IMR-90 (cell line): Measurements from ENCODE around the gene GGNBP2. TPM values are rescaled to one million over a fixed set of nuclear protein-coding genes. Genes with fewer than 3 reads are reported as not detected.

Experiments
- CEBPB ChIP-seq: IDR thresholded peaks from 2 replicates; pipeline ENCODE4 v1.6.1; 2012; ENCODE audit warnings: low read depth, low read length, improper control_type of control experiment
- FOS ChIP-seq: fragments of 150-350 bp; IDR thresholded peaks from 2 replicates; pipeline ENCODE4 v1.6.1; 2016; ENCODE audit warnings: low read depth, low read length
- MXI1 ChIP-seq: IDR thresholded peaks from 2 replicates; pipeline ENCODE4 v1.6.1; 2012; ENCODE audit warnings: low read depth, mild to moderate bottlenecking, low read length, moderate library complexity, borderline replicate concordance
- POLR2A ChIP-seq: IDR thresholded peaks from 2 replicates; pipeline ENCODE4 v1.6.1; 2012; ENCODE audit warnings: mild to moderate bottlenecking, low read depth, low read length
- polyA plus RNA-seq, 3 experiments: library from polyadenylated mRNA; depleted of rRNA; stranded (reverse); fragments of >200 nt; gene quantifications; 2 replicates each; pipeline ENCODE4 v1.2.3, GENCODE V29; 2012; ENCODE audit warnings: low replicate concordance in 1 of 3
- total RNA-seq: library from RNA; depleted of rRNA; stranded (reverse); fragments of >200 nt; gene quantifications from 2 replicates; pipeline ENCODE4 v1.2.3, GENCODE V29; 2012
- TF ChIP-seq, protein P1 (sequence below): fragments of 150-350 bp; IDR thresholded peaks from 2 replicates; pipeline ENCODE4 v1.6.1; 2017; ENCODE audit warnings: mild to moderate bottlenecking, antibody characterized with exemption, low read length, low read depth

GGNBP2 gene
- total and polyA plus RNA-seq, 2 of the 4 experiments (the other 2 are of a cell fraction), result 40.7 to 56.2 TPM

GRCh38 chr17:36600936-36601302 lies 56.2 kb downstream of the GGNBP2 start (continued):
- TF ChIP-seq FOS (no peak), CEBPB (no peak), POLR2A (no peak), MXI1 (no peak)
- TF ChIP-seq, protein P1, sequence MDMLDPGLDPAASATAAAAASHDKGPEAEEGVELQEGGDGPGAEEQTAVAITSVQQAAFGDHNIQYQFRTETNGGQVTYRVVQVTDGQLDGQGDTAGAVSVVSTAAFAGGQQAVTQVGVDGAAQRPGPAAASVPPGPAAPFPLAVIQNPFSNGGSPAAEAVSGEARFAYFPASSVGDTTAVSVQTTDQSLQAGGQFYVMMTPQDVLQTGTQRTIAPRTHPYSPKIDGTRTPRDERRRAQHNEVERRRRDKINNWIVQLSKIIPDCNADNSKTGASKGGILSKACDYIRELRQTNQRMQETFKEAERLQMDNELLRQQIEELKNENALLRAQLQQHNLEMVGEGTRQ, result no peak
